H1 (cell line): Measurements from ENCODE around the gene ZNF839. TPM values are rescaled to one million over a fixed set of nuclear protein-coding genes. Genes with fewer than 3 reads are reported as not detected.

Experiments used
- CTCF ChIA-PET: fragments of 300-600 bp; sonication (Branson Sonifier 250); formaldehyde crosslinking; loops from one replicate; lab custom pipeline; 2021; ENCODE audit not compliant: partially characterized antibody; lab: Charles Lee
- POLR2A ChIA-PET: fragments of 300-600 bp; sonication (Branson Sonifier 250); formaldehyde crosslinking; loops from one replicate; lab custom pipeline; 2021; ENCODE audit warnings: inconsistent platforms; ENCODE audit not compliant: partially characterized antibody; lab: Charles Lee
- DNase-seq, 2 experiments: peaks; one replicate each; pipeline versions ENCODE4 v3.0.0 to v3.0.0-alpha.2; 2010 to 2022; ENCODE audit warnings: low spot score in 2 of 2, low read depth in 1 of 2, mixed read lengths in 1 of 2
- FAIRE-seq: peaks from 2 replicates; lab custom pipeline; 2011; peaks lifted over from hg19 to GRCh38; lab: Jason Lieb, UNC
- H2AFZ ChIP-seq: 2 replicates; pipeline ENCODE4 v1.8.1; 2012; ENCODE audit warnings: low read length, inconsistent platforms
- H2AK5ac ChIP-seq: 2 replicates; pipeline ENCODE4 v1.6.1; 2013; ENCODE audit warnings: low read depth, low read length
- H2BK120ac ChIP-seq: replicated peaks from 2 replicates; pipeline ENCODE3; 2013; ENCODE audit warnings: low read depth, low read length, inconsistent platforms
- H2BK12ac ChIP-seq: 2 replicates; pipeline ENCODE4 v1.6.1; 2013; ENCODE audit warnings: low read depth, low read length
- H2BK15ac ChIP-seq: 2 replicates; pipeline ENCODE4 v1.6.1; 2013; ENCODE audit warnings: low read length
- H2BK20ac ChIP-seq: 2 replicates; pipeline ENCODE4 v1.6.1; 2013; ENCODE audit warnings: low read length
- H2BK5ac ChIP-seq: 2 replicates; pipeline ENCODE4 v1.6.1; 2013; ENCODE audit warnings: low read depth, low read length
- H3K14ac ChIP-seq: 2 replicates; pipeline ENCODE4 v1.6.1; 2013; ENCODE audit warnings: inconsistent platforms; ENCODE audit not compliant: insufficient read length
- H3K18ac ChIP-seq: 2 replicates; pipeline ENCODE4 v1.6.1; 2013; ENCODE audit warnings: low read length; ENCODE audit errors: extremely low read depth
- H3K23ac ChIP-seq: 2 replicates; pipeline ENCODE4 v1.6.1; 2013; ENCODE audit warnings: inconsistent platforms; ENCODE audit not compliant: insufficient read length
- H3K23me2 ChIP-seq: 2 replicates; pipeline ENCODE4 v1.6.1; 2013; ENCODE audit warnings: low read depth, low read length
- H3K27ac ChIP-seq: 2 replicates; pipeline ENCODE4 v1.6.1; 2011; ENCODE audit warnings: low read depth, low read length, inconsistent platforms
- H3K27me3 ChIP-seq, 4 experiments: replicated peaks in 1 of 4; 1 replicate in 1 of 4; 2 replicates in 3 of 4; pipeline versions ENCODE4 v1.6.1 to v1.8.1; 2011 to 2013; ENCODE audit warnings: low read length in 3 of 4, mild to moderate bottlenecking in 3 of 4, inconsistent platforms in 2 of 4, mixed read lengths in 2 of 4, moderate library complexity in 1 of 4; ENCODE audit not compliant: control insufficient read depth in 3 of 4, insufficient read depth in 3 of 4; ENCODE audit errors: extremely low read depth in 1 of 4
- H3K36me3 ChIP-seq, 4 experiments: 2 replicates each; pipeline versions ENCODE4 v1.6.1 to v1.8.1; 2011 to 2013; ENCODE audit warnings: mild to moderate bottlenecking in 4 of 4, low read length in 3 of 4, moderate library complexity in 2 of 4, control low read depth in 1 of 4, inconsistent platforms in 1 of 4; ENCODE audit not compliant: insufficient read depth in 4 of 4, control insufficient read depth in 2 of 4
- H3K4ac ChIP-seq: replicated peaks from 2 replicates; pipeline ENCODE3; 2013; ENCODE audit warnings: low read length, low read depth, mixed read lengths, inconsistent platforms; ENCODE audit not compliant: insufficient read length
- H3K4me1 ChIP-seq, 4 experiments: replicated peaks in 1 of 4; 1 replicate in 1 of 4; 2 replicates in 3 of 4; pipeline versions ENCODE4 v1.6.1 to v1.8.1; 2011 to 2013; ENCODE audit warnings: low read length in 3 of 4, inconsistent platforms in 2 of 4, mixed read lengths in 1 of 4; ENCODE audit not compliant: insufficient read depth in 4 of 4, control insufficient read depth in 3 of 4
- H3K4me2 ChIP-seq, 2 experiments: 2 replicates each; pipeline versions ENCODE4 v1.6.1 to v1.8.1; 2011 to 2013; ENCODE audit warnings: low read depth in 2 of 2, low read length in 2 of 2, control low read depth in 1 of 2, inconsistent platforms in 1 of 2, mild to moderate bottlenecking in 1 of 2; ENCODE audit not compliant: insufficient read depth in 1 of 2
- H3K4me3 ChIP-seq, 4 experiments: fragments of 200-600, 300-600 bp in 1 of 4; sonication (generic), shearing (Covaris generic), sonication (Bioruptor Twin) in 1 of 4; 2 replicates each; pipeline versions ENCODE4 v1.5.1 to v1.8.1; 2011 to 2016; ENCODE audit warnings: low read length in 4 of 4, low read depth in 3 of 4, control low read depth in 2 of 4, inconsistent platforms in 2 of 4, mild to moderate bottlenecking in 2 of 4, mixed read lengths in 1 of 4, moderate library complexity in 1 of 4; ENCODE audit not compliant: insufficient read depth in 2 of 4; ENCODE audit errors: extremely low read depth in 1 of 4
- H3K56ac ChIP-seq: replicated peaks from 2 replicates; pipeline ENCODE3; 2013; ENCODE audit warnings: low read depth, mild to moderate bottlenecking, mixed read lengths, low read length, inconsistent platforms; ENCODE audit not compliant: insufficient read length
- H3K79me1 ChIP-seq: 2 replicates; pipeline ENCODE4 v1.6.1; 2013; ENCODE audit warnings: low read depth, low read length, control low read depth
- H3K79me2 ChIP-seq, 2 experiments: 2 replicates each; pipeline versions ENCODE4 v1.6.1 to v1.8.1; 2012 to 2013; ENCODE audit warnings: low read length in 2 of 2, mild to moderate bottlenecking in 2 of 2, inconsistent platforms in 1 of 2; ENCODE audit not compliant: insufficient read depth in 2 of 2, control insufficient read depth in 1 of 2
- H3K9ac ChIP-seq, 4 experiments: replicated peaks in 1 of 4; 1 replicate in 1 of 4; 2 replicates in 3 of 4; pipeline versions ENCODE4 v1.6.1 to v1.8.1; 2011 to 2013; ENCODE audit warnings: low read depth in 3 of 4, low read length in 3 of 4, control low read depth in 2 of 4, mild to moderate bottlenecking in 2 of 4, moderate library complexity in 2 of 4, inconsistent platforms in 1 of 4; ENCODE audit errors: extremely low read depth in 1 of 4
- H3K9me3 ChIP-seq, 2 experiments: 2 replicates each; pipeline versions ENCODE4 v1.6.1 to v1.8.1; 2012 to 2013; ENCODE audit warnings: mild to moderate bottlenecking in 2 of 2, moderate library complexity in 2 of 2, control low read depth in 1 of 2, inconsistent platforms in 1 of 2, low read depth in 1 of 2, low read length in 1 of 2, mixed read lengths in 1 of 2; ENCODE audit not compliant: insufficient read depth in 2 of 2
- H4K20me1 ChIP-seq, 2 experiments: replicated peaks in 1 of 2; 2 replicates each; pipeline versions ENCODE3 to v1.8.1; 2011 to 2013; ENCODE audit warnings: inconsistent platforms in 2 of 2, low read length in 2 of 2, mild to moderate bottlenecking in 1 of 2; ENCODE audit not compliant: insufficient read depth in 2 of 2, control insufficient read depth in 1 of 2
- H4K5ac ChIP-seq: 2 replicates; pipeline ENCODE4 v1.6.1; 2013; ENCODE audit warnings: low read length, low read depth, mixed read lengths, inconsistent platforms; ENCODE audit not compliant: insufficient read length
- H4K8ac ChIP-seq: 2 replicates; pipeline ENCODE4 v1.8.0; 2013; ENCODE audit warnings: mild to moderate bottlenecking, moderate library complexity, low read length, inconsistent platforms; ENCODE audit not compliant: insufficient read depth; ENCODE audit errors: extremely low read depth
- H4K91ac ChIP-seq: replicated peaks from 2 replicates; pipeline ENCODE3; 2013; ENCODE audit warnings: low read length, mixed read lengths, inconsistent platforms; ENCODE audit not compliant: insufficient read length
- FOSL1 ChIP-seq: IDR thresholded peaks from 2 replicates; pipeline ENCODE4 v1.6.1; 2011; ENCODE audit warnings: mild to moderate bottlenecking, low read depth, low read length, moderate library complexity; ENCODE audit not compliant: insufficient read depth
- GTF2F1 ChIP-seq: IDR thresholded peaks from 2 replicates; pipeline ENCODE4 v1.6.1; 2012; ENCODE audit warnings: low read depth, low read length, improper control_type of control experiment, borderline replicate concordance
- PHF8 ChIP-seq: fragments of 200-600 bp; sonication (generic); conservative IDR thresholded peaks from 2 replicates; pipeline ENCODE4 v1.7.1; 2012; ENCODE audit warnings: low read depth, mild to moderate bottlenecking, inconsistent platforms, low read length, moderate library complexity
- TBP ChIP-seq: IDR thresholded peaks from 2 replicates; pipeline ENCODE4 v1.6.1; 2011; ENCODE audit warnings: low read depth, low read length, improper control_type of control experiment
- WGBS, 2 experiments: shearing (Covaris generic) in 1 of 2; methylation state at CpG; one replicate each; pipeline versions ENCODE4 v1.1.6 to v1.1.7; 2013 to 2015; ENCODE audit warnings: low lambda C conversion rate in 2 of 2, mixed read lengths in 2 of 2, inconsistent platforms in 1 of 2, low coverage in 1 of 2, missing lambda C conversion rate in 1 of 2; ENCODE audit not compliant: insufficient replicate concordance in 2 of 2, insufficient coverage in 1 of 2, insufficient read length in 1 of 2; ENCODE audit errors: extremely low coverage in 1 of 2, missing lambda C conversion rate in 1 of 2; 5-methylcytosine and 5-hydroxymethylcytosine counted together
- polyA plus RNA-seq, 7 experiments: library from polyadenylated mRNA; depleted of rRNA in 3 of 7; stranded (reverse) in 5 of 7; unstranded in 2 of 7; fragments of >200 nt in 5 of 7; fragments of 200-250 nt in 2 of 7; gene quantifications; 1 replicate in 5 of 7; 2 replicates in 1 of 7; 4 replicates in 1 of 7; pipeline versions ENCODE4 v1.2.1 to v1.2.3, GENCODE V29; 2011 to 2013; ENCODE audit warnings: missing spikeins in 2 of 7, mixed read lengths in 2 of 7
- total RNA-seq: library from RNA; stranded (reverse); fragmentation: NEBNext Ultra II Directional; extraction: Animal tissue kit (Norgen Biotek cat#: 25700); gene quantifications from 2 replicates; pipeline ENCODE4 v1.2.1, GENCODE V29; 2021

Gene ZNF839
- total and polyA plus RNA-seq, 2 of the 8 experiments (the other 6 are each of a cell fraction or from before 2014, with no cell fraction given), result 8.1 to 9.4 TPM

- ChIA-PET POLR2A (interaction anchor here (0.6 kb wide), 1 partner anchor 51 kb away, joined by 3 read pairs; no protein-coding TSS in a partner anchor), CTCF (interaction anchor here (0.8 to 2.0 kb wide), 5 partner anchors 8 to 208 kb away, joined by 3 to 8 read pairs (median 3); no protein-coding TSS in a partner anchor)
- no peak overlapping the region for H2AK5ac ChIP-seq
- 86% methylated on average over 9 of the region's 9 CpGs; no CpG with 5 or more reads in 1 of the 2 experiments for WGBS, 2 experiments
- FAIRE-seq (no peak), DNase-seq (no peak)
- no peaks in the 10 kb centered on the region for H3K23me2 ChIP-seq
- H3K4ac ChIP-seq, result no peak overlapping the region
- no peaks in the 10 kb centered on the region for H3K9me3 ChIP-seq
- H3K4me2 ChIP-seq, result no peak overlapping the region
- no peaks in the 10 kb centered on the region for H3K79me2 ChIP-seq
- no peak overlapping the region for H4K91ac ChIP-seq
- H2AFZ ChIP-seq, result no peak overlapping the region
- H2BK12ac ChIP-seq, result no peak overlapping the region
- no peak overlapping the region for H4K5ac ChIP-seq
- no peak overlapping the region for H2BK5ac ChIP-seq
- no peak overlapping the region; a peak in 1 of 7 replicates for H3K9ac ChIP-seq
- H3K27me3 ChIP-seq, result no peaks in the 10 kb centered on the region
- H3K14ac ChIP-seq, result no peak overlapping the region
- H3K79me1 ChIP-seq, result no peaks in the 10 kb centered on the region
- no peak overlapping the region for H3K18ac ChIP-seq
- TF ChIP-seq PHF8 (no peak), FOSL1 (no peak), GTF2F1 (no peak), TBP (no peak)
- H2BK120ac ChIP-seq, result no peak overlapping the region
- no peak overlapping the region for H3K27ac ChIP-seq
- H3K56ac ChIP-seq, result no peak overlapping the region
- no peaks in the 10 kb centered on the region for H4K20me1 ChIP-seq
- no peak overlapping the region for H4K8ac ChIP-seq
- H2BK20ac ChIP-seq, result no peak overlapping the region
- H3K23ac ChIP-seq, result no peak overlapping the region
- no peaks in the 10 kb centered on the region for H3K36me3 ChIP-seq
- H3K4me1 ChIP-seq, result no peaks in the 10 kb centered on the region
- H2BK15ac ChIP-seq, result no peak overlapping the region
- no peak overlapping the region for H3K4me3 ChIP-seq
Observed at GRCh38 chr14:102282751-102283465, 36.6 kb upstream of the ZNF839 start.
